Fibroblast of lung (primary cell): ENCODE measurements around the gene ZBTB39. TPM values are rescaled to one million over a fixed set of nuclear protein-coding genes. Genes with fewer than 3 reads are reported as not detected.

Experiments used
- DNase-seq, 2 donors: peaks; one replicate each; pipeline versions ENCODE4 v3.0.0 to v3.0.0-alpha.2; 2010; ENCODE audit warnings: low read depth in 2 of 2
- H2AFZ ChIP-seq: 2 replicates; pipeline ENCODE4 v1.5.1; 2012; ENCODE audit warnings: low read length, control low read depth, inconsistent platforms
- H3K27ac ChIP-seq: 2 replicates; pipeline ENCODE4 v1.5.1; 2011; ENCODE audit warnings: low read length, control low read depth; ENCODE audit not compliant: insufficient read depth
- H3K27me3 ChIP-seq: 2 replicates; pipeline ENCODE4 v1.5.1; 2011; ENCODE audit warnings: mild to moderate bottlenecking, low read length; ENCODE audit not compliant: control insufficient read depth, insufficient read depth
- H3K36me3 ChIP-seq: 2 replicates; pipeline ENCODE4 v1.5.1; 2011; ENCODE audit warnings: low read length; ENCODE audit not compliant: control insufficient read depth, insufficient read depth
- H3K4me1 ChIP-seq: 2 replicates; pipeline ENCODE4 v1.5.1; 2011; ENCODE audit warnings: low read length; ENCODE audit not compliant: control insufficient read depth, insufficient read depth; ENCODE audit errors: extremely low read depth
- H3K4me2 ChIP-seq: 2 replicates; pipeline ENCODE4 v1.5.1; 2011; ENCODE audit warnings: low read length, control low read depth; ENCODE audit not compliant: insufficient read depth; ENCODE audit errors: extremely low read depth
- H3K4me3 ChIP-seq, 4 experiments: fragments of 200-600 bp in 1 of 4; sonication (generic) in 1 of 4; replicated peaks in 1 of 4; 2 replicates each; pipeline ENCODE4 v1.5.1; 2011 to 2016; ENCODE audit warnings: low read length in 4 of 4, low read depth in 3 of 4, mild to moderate bottlenecking in 3 of 4, control low read depth in 2 of 4, inconsistent platforms in 1 of 4, mixed read lengths in 1 of 4; ENCODE audit not compliant: insufficient read depth in 1 of 4; ENCODE audit errors: control extremely low read depth in 1 of 4
- H3K79me2 ChIP-seq: 2 replicates; pipeline ENCODE4 v1.5.1; 2012; ENCODE audit warnings: mild to moderate bottlenecking, low read length, inconsistent platforms; ENCODE audit not compliant: control insufficient read depth, insufficient read depth
- H3K9ac ChIP-seq: 2 replicates; pipeline ENCODE4 v1.5.1; 2011; ENCODE audit warnings: mild to moderate bottlenecking, low read length, control low read depth; ENCODE audit not compliant: insufficient read depth
- H3K9me3 ChIP-seq: 2 replicates; pipeline ENCODE4 v1.5.1; 2012; ENCODE audit warnings: low read depth, low read length; ENCODE audit not compliant: control insufficient read depth, insufficient read depth
- H4K20me1 ChIP-seq: 2 replicates; pipeline ENCODE4 v1.5.1; 2011; ENCODE audit warnings: low read length; ENCODE audit not compliant: control insufficient read depth, insufficient read depth; ENCODE audit errors: extremely low read depth
- CTCF ChIP-seq, 2 donors: IDR thresholded peaks in 1 of 2; conservative IDR thresholded peaks in 1 of 2; 1 replicate in 1 of 2; 2 replicates in 1 of 2; pipeline ENCODE4 v1.5.1; 2011 to 2012; ENCODE audit warnings: low read length in 2 of 2, control low read depth in 1 of 2, inconsistent platforms in 1 of 2, low read depth in 1 of 2, mild to moderate bottlenecking in 1 of 2
- EZH2 ChIP-seq: IDR thresholded peaks from 2 replicates; pipeline ENCODE4 v1.5.1; 2012; ENCODE audit warnings: low read length, control low read depth, mild to moderate bottlenecking; ENCODE audit errors: missing control alignments
- polyA plus RNA-seq, 2 donors: library from polyadenylated mRNA; depleted of rRNA in 1 of 2; stranded (reverse) in 1 of 2; unstranded in 1 of 2; fragments of >200 nt; gene quantifications; 2 replicates each; pipeline ENCODE4 v1.2.1, GENCODE V29; 2011 to 2012; ENCODE audit warnings: missing spikeins in 1 of 2
- total RNA-seq: library from RNA; depleted of rRNA; stranded (reverse); fragments of >200 nt; gene quantifications from 2 replicates; pipeline ENCODE4 v1.2.1, GENCODE V29; 2014

ZBTB39 gene
- total and polyA plus RNA-seq, 2 donors (not counting 1 experiment from before 2014, with no cell fraction given) = 3.2 to 3.8 TPM

- Histone ChIP-seq H3K27ac (no peak overlapping the region), H3K4me3 (no peak overlapping the region), H3K36me3 (no peaks in the 10 kb centered on the region), H3K9me3 (no peaks in the 10 kb centered on the region), H2AFZ (no peak overlapping the region), H3K9ac (no peak overlapping the region), H3K4me2 (no peak overlapping the region), H3K79me2 (no peaks in the 10 kb centered on the region), H3K27me3 (no peaks in the 10 kb centered on the region), H4K20me1 (no peaks in the 10 kb centered on the region), H3K4me1 (no peaks in the 10 kb centered on the region)
- TF ChIP-seq CTCF (conservative IDR thresholded peaks at IDR 0.05 in 1 of 2, IDR thresholded peaks at IDR 0.05 in 1 of 2; ENCODE audit: low read depth in 1 of 2, low read length in 2 of 2) (no peak), EZH2 (no peak)
- DNase-seq = no peak
Observed at GRCh38 chr12:56995930-56996496, 10.3 kb downstream of the ZBTB39 start.

GRCh38 chr12:56995201-56995929, 11.0 kb downstream of the ZBTB39 start:
- Histone ChIP-seq H3K4me3 (no peak overlapping the region), H3K4me2 (no peak overlapping the region), H3K79me2 (no peaks in the 10 kb centered on the region), H3K9me3 (no peaks in the 10 kb centered on the region), H3K27ac (no peak overlapping the region), H3K27me3 (no peaks in the 10 kb centered on the region), H3K9ac (no peak overlapping the region), H3K36me3 (no peaks in the 10 kb centered on the region), H2AFZ (no peak overlapping the region), H3K4me1 (no peaks in the 10 kb centered on the region), H4K20me1 (no peaks in the 10 kb centered on the region)
- TF ChIP-seq EZH2 (no peak), CTCF (conservative IDR thresholded peaks at IDR 0.05 in 1 of 2, IDR thresholded peaks at IDR 0.05 in 1 of 2; ENCODE audit: low read depth in 1 of 2, low read length in 2 of 2) (no peak)
- DNase-seq = no peak

GRCh38 chr12:56994231-56994746, 12.1 kb downstream of the ZBTB39 start:
- no peak overlapping the region for H3K27ac ChIP-seq
- no peak for DNase-seq
- no peaks in the 10 kb centered on the region for H3K4me1 ChIP-seq
- TF ChIP-seq CTCF (conservative IDR thresholded peaks at IDR 0.05 in 1 of 2, IDR thresholded peaks at IDR 0.05 in 1 of 2; ENCODE audit: low read depth in 1 of 2, low read length in 2 of 2) (no peak), EZH2 (no peak)
- no peak overlapping the region for H3K4me2 ChIP-seq
- H4K20me1 ChIP-seq = no peaks in the 10 kb centered on the region
- no peak overlapping the region for H3K9ac ChIP-seq
- H3K9me3 ChIP-seq = no peaks in the 10 kb centered on the region
- H3K79me2 ChIP-seq = no peaks in the 10 kb centered on the region
- no peaks in the 10 kb centered on the region for H3K27me3 ChIP-seq
- H2AFZ ChIP-seq = no peak overlapping the region
- no peak overlapping the region for H3K4me3 ChIP-seq
- no peaks in the 10 kb centered on the region for H3K36me3 ChIP-seq
